ENCODE measurements around the gene CDC42BPB.

The CDC42BPB gene

GRCh38 chr14:102971836-102972606 is 85.3 kb downstream of the CDC42BPB start:
- H3K9me3 ChIP-seq: no peaks in the 10 kb centered on the region
- no peaks in the 10 kb centered on the region for H3K4me1 ChIP-seq
- H3K36me3 ChIP-seq: peaks cover 73% of the 10 kb centered on the region
- DNase-seq: no peak
- H3K4me3 ChIP-seq (ENCODE audit: low read depth, low read length): no peak overlapping the region
- TF ChIP-seq CTCF (IDR thresholded peaks at IDR 0.05; ENCODE audit: low read depth, low read length): no peak
- no peaks in the 10 kb centered on the region for H3K27me3 ChIP-seq

DNA sequence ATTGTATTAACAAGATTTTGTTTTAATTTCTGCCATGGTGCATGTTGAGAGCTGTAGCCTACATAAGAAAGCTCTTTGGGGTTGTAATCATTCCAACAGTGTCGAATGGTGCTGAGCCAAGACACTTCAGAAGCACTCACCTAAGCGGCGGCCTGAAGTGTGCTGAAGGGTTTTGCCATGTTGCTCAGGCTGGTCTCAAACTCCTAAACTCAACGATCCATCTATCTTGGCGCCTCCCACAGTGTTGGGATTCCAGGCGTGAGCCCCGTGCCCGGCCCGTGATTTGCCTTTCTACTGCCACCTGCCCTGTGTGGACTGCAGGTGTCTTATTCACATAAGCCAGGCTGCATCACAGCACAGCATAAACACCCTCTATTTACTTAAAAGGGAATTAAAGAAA is 86.0 kb downstream of the CDC42BPB start:
- no peak for TF ChIP-seq CTCF (IDR thresholded peaks at IDR 0.05; ENCODE audit: low read depth, low read length)
- no peaks in the 10 kb centered on the region for H3K27me3 ChIP-seq
- DNase-seq: no peak
- H3K36me3 ChIP-seq: peaks cover 76% of the 10 kb centered on the region
- no peak overlapping the region for H3K4me3 ChIP-seq (ENCODE audit: low read depth, low read length)
- H3K9me3 ChIP-seq: no peaks in the 10 kb centered on the region
- H3K4me1 ChIP-seq: no peaks in the 10 kb centered on the region

GRCh38 chr14:102970496-102970895 is 86.9 kb downstream of the CDC42BPB start:
- DNase-seq: no peak
- Histone ChIP-seq H3K36me3 (peaks cover 81% of the 10 kb centered on the region), H3K9me3 (no peaks in the 10 kb centered on the region)

GRCh38 chr14:102969901-102970300 is 87.4 kb downstream of the CDC42BPB start:
- Histone ChIP-seq H3K36me3 (peaks cover 79% of the 10 kb centered on the region), H3K4me3 (ENCODE audit: low read depth, low read length) (no peak overlapping the region), H3K9me3 (no peaks in the 10 kb centered on the region), H3K4me1 (no peaks in the 10 kb centered on the region), H3K27me3 (no peaks in the 10 kb centered on the region)
- TF ChIP-seq CTCF (IDR thresholded peaks at IDR 0.05; ENCODE audit: low read depth, low read length): no peak
- no peak for DNase-seq

More at GRCh38 chr14:102970496-102970895, 86.9 kb downstream of the CDC42BPB start:
- no peak overlapping the region for H3K4me3 ChIP-seq (ENCODE audit: low read depth, low read length)
- no peaks in the 10 kb centered on the region for H3K27me3 ChIP-seq
- H3K4me1 ChIP-seq: no peaks in the 10 kb centered on the region
- TF ChIP-seq CTCF (IDR thresholded peaks at IDR 0.05; ENCODE audit: low read depth, low read length): no peak

GRCh38 chr14:102969060-102969791 is 88.1 kb downstream of the CDC42BPB start:
- no peak overlapping the region for H3K4me3 ChIP-seq (ENCODE audit: low read depth, low read length)
- no peaks in the 10 kb centered on the region for H3K9me3 ChIP-seq
- no peak for DNase-seq
- H3K27me3 ChIP-seq: no peaks in the 10 kb centered on the region
- peaks cover 79% of the 10 kb centered on the region for H3K36me3 ChIP-seq
- H3K4me1 ChIP-seq: no peaks in the 10 kb centered on the region
- TF ChIP-seq CTCF (IDR thresholded peaks at IDR 0.05; ENCODE audit: low read depth, low read length): no peak

DNA sequence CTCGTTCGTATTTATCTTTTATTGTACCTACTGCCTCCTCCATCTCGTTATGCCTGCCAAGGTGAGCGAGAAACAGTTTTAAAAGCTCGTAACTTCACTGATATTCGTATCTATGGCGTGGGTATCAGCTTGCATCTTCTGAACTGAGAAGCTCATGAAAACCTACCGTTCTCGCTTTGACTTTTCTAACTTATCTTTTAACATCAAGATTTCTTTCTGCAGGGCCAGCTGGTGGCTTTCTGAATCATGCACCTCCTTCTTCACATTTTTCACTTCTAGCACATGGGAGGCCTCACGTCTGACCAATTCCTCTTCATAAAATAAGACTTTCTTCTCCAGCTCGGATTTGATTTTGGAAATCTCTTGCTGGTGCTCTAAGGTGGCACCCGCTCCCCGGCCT is 89.0 kb downstream of the CDC42BPB start:
- TF ChIP-seq CTCF (IDR thresholded peaks at IDR 0.05; ENCODE audit: low read depth, low read length): no peak
- peaks cover 79% of the 10 kb centered on the region for H3K36me3 ChIP-seq
- H3K27me3 ChIP-seq: no peaks in the 10 kb centered on the region
- H3K4me3 ChIP-seq (ENCODE audit: low read depth, low read length): no peak overlapping the region
- H3K9me3 ChIP-seq: no peaks in the 10 kb centered on the region
- no peaks in the 10 kb centered on the region for H3K4me1 ChIP-seq
- no peak for DNase-seq
